ENCODE results near the gene KLC3. TPM values are rescaled to one million over a fixed set of nuclear protein-coding genes. Genes with fewer than 3 reads are reported as not detected.

Gene KLC3
- total RNA-seq, 1 donor from 2014 or later = not detected

- H3K9me3 Mint-ChIP-seq = no peaks in the 10 kb centered on the region
- TF ChIP-seq CTCF (conservative IDR thresholded peaks at IDR 0.05) = no peak
- no peak for DNase-seq (ENCODE audit: low read depth, low spot score)
- peaks cover 25% of the 10 kb centered on the region for H3K27me3 Mint-ChIP-seq (ENCODE audit: low read depth)
- peaks cover 4% of the 10 kb centered on the region for H3K36me3 Mint-ChIP-seq (ENCODE audit: low read depth)
- no peaks in the 10 kb centered on the region for H3K4me1 Mint-ChIP-seq
- H3K4me3 Mint-ChIP-seq = no peak overlapping the region
- no peak overlapping the region for H3K27ac Mint-ChIP-seq (ENCODE audit: unreplicated experiment)
Observed at GRCh38 chr19:45349430-45349941, 8.9 kb downstream of the KLC3 start.

- Mint-ChIP-seq H3K27ac (ENCODE audit: unreplicated experiment) (no peak overlapping the region), H3K4me1 (no peaks in the 10 kb centered on the region), H3K27me3 (ENCODE audit: low read depth) (peaks cover 20% of the 10 kb centered on the region), H3K36me3 (ENCODE audit: low read depth) (peaks cover 8% of the 10 kb centered on the region), H3K9me3 (no peaks in the 10 kb centered on the region), H3K4me3 (no peak overlapping the region)
- TF ChIP-seq CTCF (conservative IDR thresholded peaks at IDR 0.05) = no peak
- DNase-seq (ENCODE audit: low read depth, low spot score) = no peak
Observed at GRCh38 chr19:45350477-45351058, 10.0 kb downstream of the KLC3 start.

GRCh38 chr19:45351401-45351952 lies 10.9 kb downstream of the KLC3 start:
- H3K9me3 Mint-ChIP-seq = no peaks in the 10 kb centered on the region
- peaks cover 11% of the 10 kb centered on the region for H3K27me3 Mint-ChIP-seq (ENCODE audit: low read depth)
- no peak for TF ChIP-seq CTCF (conservative IDR thresholded peaks at IDR 0.05)
- no peak overlapping the region for H3K27ac Mint-ChIP-seq (ENCODE audit: unreplicated experiment)
- no peak overlapping the region for H3K4me3 Mint-ChIP-seq
- H3K36me3 Mint-ChIP-seq (ENCODE audit: low read depth) = peaks cover 8% of the 10 kb centered on the region
- no peaks in the 10 kb centered on the region for H3K4me1 Mint-ChIP-seq
- no peak for DNase-seq (ENCODE audit: low read depth, low spot score)

- Mint-ChIP-seq H3K27ac (ENCODE audit: unreplicated experiment) (no peak overlapping the region), H3K27me3 (ENCODE audit: low read depth) (peaks cover 6% of the 10 kb centered on the region), H3K4me1 (no peaks in the 10 kb centered on the region), H3K9me3 (no peaks in the 10 kb centered on the region), H3K4me3 (no peak overlapping the region), H3K36me3 (ENCODE audit: low read depth) (peaks cover 8% of the 10 kb centered on the region)
- TF ChIP-seq CTCF (conservative IDR thresholded peaks at IDR 0.05) = no peak
- no peak for DNase-seq (ENCODE audit: low read depth, low spot score)
Observed at GRCh38 chr19:45352062-45352461, 11.5 kb downstream of the KLC3 start.

- Mint-ChIP-seq H3K36me3 (ENCODE audit: low read depth) (peaks cover 8% of the 10 kb centered on the region), H3K4me3 (no peak overlapping the region), H3K9me3 (no peaks in the 10 kb centered on the region), H3K4me1 (no peaks in the 10 kb centered on the region), H3K27me3 (ENCODE audit: low read depth) (peaks cover 3% of the 10 kb centered on the region), H3K27ac (ENCODE audit: unreplicated experiment) (no peak overlapping the region)
- TF ChIP-seq CTCF (conservative IDR thresholded peaks at IDR 0.05) = no peak
- no peak for DNase-seq (ENCODE audit: low read depth, low spot score)
Observed at GRCh38 chr19:45352471-45352870, 11.9 kb downstream of the KLC3 start.
